ENCODE results near the gene NFIB.

The NFIB gene

DNA sequence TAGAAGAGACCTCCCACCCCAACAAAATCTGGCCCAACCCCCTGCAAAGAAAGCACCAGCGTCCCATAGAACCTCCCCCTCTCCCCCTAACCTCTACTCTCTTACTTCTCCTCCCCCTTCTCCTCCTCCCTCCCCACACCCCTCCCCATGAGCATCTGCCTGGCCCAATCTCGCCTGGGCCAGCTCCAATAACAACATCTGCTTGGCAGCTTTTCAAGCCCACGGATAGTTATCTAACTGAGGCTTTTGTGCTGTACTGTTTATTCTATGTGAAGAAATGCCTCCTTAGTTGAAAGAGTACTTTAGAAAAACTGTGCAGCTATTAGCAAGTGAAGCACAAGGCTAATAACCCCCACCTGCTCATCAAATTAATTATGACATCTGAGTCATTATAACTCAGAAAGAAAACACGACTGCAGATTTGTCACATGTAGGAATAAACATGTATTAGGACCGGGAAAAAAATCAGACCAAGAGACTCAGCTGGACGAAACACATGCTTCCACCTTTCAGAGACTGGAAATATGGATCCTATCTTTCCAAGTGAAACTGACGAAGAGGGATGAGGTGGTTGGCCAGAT lies 42.8 kb downstream of the NFIB start:
- peak; percentile 73 for DNase-seq

DNA sequence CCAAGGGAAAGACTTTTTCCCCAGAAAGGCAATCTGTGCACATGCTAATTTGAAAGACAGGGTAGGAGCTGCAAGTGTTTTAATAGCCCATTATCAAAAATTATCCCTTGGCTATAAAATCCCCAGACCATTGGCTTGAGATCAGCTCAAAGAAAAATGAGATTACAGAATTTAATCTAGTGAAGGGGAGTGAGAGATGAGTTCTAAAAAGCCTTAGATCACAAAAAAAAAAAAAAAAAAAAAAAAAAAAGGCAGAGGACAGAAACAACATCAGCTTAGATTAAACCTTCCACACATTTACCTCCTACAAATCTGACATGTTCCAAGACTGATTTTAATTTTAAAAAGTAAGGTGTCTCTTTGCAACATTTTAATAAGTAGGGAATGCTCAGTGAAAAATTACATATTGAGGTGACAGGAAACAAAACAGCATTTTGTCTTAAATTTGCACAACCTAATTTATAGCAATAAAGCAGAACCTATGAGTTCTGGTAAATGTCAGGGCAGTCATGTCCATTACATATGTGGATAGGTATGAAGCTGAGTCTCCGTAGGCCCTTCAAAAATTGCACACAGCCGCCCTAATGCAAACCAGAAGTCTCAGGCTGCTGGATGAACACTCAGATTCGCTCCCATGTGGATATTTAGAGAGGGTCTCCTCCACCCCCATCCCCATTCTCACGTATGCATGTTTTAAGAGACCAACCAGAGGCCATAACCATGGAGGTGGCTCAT lies 43.4 kb downstream of the NFIB start:
- no peak for DNase-seq

DNA sequence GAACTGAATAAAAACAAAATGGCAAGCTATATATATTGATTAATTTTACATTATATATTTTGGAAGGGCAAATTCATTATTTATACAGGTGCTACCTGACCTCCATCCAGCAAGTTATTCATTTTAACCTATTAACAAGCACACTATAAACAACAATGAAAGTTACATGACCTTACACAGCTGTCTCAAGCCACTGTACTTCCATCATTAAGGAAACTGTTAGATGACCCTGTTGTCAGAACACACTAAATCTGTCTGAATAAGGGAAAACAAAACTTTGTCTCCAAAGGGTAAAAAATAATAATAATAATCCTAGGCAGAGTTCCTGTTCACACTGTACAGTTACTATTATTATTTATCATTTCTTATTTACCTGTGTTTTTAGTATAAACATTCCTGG lies 44.0 kb downstream of the NFIB start:
- no peak for DNase-seq

DNA sequence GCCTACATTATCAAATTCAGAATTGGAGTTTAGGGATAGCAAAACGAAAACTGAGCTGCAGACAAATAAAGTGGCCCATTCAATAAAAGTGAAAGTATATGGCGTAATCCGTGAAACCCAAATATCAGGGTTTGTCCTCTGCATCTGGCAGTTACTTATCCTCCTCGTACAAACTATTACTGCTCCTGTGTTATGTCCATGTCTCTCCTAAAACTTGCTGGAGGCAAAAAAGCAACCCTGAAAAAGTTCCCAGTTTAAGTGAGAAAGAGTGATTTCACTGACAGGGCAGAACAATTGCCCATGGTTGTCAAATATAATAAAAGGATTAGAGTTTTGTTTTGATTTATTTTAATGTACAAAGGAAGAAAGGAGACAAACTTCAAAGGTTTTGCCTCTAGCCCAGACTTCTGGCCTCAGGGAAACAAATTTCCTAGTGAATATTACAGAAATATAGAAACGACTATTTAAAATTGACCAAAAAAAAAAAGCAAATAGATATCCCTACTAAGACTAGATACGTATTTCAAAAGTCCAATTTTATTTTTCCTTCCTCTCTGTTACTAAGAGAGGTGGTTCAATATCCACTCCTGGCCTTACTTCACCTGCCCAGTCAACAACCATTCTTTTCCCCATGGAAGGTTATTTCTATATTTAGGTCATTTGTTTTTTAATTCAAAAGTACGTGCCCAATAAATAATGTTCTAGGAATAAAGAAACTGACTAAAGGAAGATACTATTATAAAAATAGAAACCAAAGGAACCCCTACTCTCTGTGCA lies 50.0 kb downstream of the NFIB start:
- no peak for DNase-seq

DNA sequence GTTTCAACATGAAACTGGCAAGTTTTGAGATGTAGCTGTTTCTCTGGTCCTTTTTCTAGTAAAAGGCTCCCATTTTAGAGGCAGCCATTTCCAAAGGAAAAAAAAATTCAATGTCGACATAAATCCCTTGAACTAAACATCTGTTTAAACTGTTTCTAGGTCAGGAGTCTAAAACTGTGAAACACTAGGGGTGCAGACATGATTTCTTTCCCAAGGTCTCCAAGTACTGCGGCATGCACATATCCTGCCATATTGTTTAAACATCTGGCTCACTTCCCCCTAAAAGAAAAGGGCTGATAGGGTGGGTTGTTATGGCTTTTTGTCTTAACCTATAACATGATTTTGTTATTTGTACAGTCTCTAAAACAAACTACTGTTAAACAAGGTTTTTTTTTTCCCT lies 51.1 kb downstream of the NFIB start:
- DNase-seq, result no peak

DNA sequence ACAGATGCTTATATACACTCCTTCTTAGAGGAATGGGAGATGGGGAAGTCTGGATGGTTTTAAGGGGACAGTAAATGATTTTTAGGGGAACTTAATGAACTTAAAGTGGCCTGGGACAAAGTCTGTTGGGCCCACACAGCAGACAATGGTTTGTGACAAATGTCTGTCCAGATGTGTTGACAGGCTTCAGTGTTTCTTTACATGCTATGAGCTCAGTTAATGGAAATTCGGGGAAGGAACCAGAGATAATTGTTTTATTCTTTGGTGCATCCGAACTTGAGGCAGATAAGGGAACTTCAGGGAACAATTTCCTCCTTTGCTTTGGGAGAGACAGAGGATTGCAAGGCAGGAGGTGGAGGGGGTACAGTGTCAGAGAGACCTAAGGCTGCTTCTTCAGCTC lies 52.3 kb downstream of the NFIB start:
- no peak for DNase-seq

DNA sequence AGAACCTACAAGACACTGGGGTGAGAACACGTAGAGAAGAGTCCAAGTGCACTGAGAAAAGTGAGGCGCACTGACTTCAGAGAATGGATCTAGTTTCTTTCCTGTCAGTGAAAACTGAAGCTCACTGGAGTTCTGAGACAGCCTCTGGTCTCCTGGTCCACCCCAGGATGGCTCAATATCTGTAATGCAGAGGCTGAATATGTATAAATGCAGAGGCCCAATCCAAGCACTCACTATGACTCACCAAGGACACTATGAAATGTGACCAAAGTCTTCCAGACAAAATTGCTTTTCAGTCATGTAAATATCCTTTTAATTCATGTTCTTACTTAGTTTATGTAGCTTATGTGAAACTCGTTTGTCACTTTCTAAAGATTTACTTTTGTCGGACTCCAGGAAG lies 53.8 kb downstream of the NFIB start:
- DNase-seq, result no peak

DNA sequence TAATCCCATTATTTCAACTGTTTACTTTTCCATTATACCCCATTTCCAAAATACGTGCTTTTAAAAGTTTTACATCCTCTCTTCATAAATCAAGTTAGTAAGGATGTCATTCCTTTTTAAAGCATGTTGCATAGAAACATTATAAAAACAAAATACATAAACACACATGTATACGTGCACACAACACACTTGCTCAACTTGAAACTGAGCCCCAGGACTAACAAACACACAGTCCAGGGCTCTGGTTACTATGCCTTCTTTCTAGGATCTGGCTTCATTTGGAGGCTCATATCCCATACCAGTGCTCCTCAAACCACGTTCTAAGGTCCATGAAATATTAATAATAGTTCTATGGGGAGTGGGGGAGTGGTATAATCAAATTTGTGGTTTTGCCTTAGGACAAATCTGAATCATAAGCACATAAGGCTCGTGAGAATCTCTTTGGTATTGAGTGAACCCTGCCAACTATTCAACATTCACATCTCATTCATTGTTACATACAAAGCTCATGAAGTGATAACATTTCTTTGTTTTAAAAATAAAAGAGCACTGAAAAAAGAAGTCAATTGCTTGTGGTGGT lies 55.2 kb downstream of the NFIB start:
- no peak for DNase-seq

DNA sequence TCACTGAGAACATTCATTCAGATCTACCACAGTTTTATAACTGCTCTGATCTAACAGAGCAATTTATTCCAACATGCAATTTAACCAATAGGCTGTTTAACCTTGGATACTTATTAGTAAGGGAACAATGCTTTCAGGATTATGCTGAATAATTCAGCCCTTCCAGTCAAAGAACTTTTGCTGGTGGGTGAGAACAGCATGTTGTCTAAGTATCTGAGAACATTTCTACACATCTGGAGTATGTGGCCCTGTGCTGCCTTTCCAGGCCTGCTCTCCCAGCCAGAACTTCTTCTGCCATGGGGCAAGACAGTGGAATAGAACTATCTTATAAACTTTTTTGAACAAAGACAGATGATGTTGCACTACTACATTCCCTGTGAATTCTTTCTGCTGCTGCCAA lies 55.8 kb downstream of the NFIB start:
- no peak for DNase-seq

DNA sequence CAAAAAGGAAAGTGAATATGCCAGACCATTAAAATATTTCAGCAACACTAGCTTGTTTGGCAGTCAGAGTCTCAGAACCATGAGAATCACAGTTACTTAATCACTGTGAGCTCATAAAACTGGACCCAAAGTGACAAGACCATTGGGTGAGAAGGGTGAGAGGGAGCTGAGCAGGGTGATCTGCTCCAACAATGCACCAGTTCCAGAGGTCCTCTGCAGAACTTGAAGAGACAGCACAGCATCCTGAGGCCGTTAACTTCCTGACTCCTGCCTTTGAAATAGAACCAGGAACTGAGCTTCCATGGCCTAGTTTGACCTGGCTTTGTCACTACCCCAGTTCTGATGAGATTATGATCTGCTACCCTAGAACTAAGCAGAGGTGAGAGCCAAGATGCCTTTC lies 57.4 kb downstream of the NFIB start:
- DNase-seq, result no peak

DNA sequence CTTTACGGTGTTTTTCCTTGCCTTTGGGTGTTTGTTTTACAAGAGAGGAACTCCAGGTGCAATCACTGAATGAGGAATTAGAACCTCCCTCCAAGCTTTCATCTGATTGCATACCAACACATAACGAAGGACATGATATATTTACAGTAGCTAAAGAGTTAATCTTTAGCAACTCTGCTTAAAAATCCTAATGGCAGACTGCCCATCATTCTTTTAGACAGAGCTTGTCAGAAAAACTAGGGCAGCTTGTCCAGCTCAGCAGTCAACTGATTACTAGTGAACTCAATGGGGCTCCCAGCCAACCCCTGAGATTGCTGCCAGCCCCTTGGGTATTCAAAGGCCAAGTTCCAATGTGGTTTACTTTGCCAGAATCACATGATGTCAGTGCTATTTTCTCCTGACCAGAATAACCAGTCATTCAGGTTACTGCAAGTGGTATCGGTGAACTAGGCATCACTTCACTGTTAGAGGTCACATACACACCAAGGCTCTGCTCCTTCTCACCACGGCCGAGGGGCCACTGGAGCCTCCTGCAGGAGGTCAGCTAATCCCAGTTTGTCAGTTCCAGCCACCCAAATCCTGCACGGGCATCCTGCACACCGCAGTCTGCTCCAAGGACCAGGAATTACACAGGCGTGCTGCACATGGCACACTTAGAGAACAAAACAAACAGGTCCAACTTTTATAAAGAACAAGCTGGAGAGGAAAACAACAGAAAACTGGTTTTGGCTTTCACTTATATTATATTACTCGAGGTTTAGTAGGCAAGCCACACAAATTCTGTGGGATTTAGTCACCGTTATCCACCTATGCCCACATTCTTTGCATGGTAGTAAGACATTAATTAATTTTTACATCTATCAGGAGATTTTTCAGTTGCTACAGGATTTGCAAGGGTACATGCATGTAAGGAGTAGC lies 62.5 kb downstream of the NFIB start:
- no peak for DNase-seq

DNA sequence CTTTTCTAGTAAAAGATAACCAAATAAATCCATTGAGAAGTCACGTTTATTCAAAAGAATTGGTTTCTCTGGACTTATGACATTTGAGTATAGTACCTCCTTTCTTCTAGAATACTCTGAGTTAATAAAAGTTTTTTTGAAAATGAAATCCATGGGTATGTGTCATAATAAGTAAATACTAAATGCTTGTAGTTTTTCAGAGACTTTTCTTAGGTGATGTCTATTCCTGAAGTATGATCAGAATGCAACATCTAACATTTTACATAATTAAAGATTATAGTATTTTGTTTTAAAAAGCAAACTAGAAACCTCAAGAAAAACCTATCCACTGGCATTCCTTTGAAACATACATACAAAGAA lies 63.2 kb downstream of the NFIB start:
- DNase-seq, result no peak

DNA sequence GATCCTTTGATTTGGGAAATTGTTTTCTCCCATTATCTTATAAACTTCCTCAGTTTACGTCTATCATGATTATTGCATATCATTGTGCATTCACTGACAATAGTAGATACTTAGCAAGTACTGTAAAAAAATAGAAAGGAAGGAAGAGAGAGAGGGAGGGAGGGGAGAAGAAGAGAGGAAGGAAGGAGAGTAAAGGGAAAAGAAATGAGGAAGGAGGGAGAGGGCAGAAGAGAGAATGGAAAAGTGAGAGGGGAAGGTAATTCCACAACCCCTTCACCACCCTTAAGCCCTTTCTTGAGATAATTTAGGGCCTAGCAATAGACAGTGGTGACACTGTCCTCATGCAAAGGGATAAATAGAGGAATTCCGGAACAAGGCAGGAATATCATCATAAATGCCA lies 64.4 kb downstream of the NFIB start:
- no peak for DNase-seq

DNA sequence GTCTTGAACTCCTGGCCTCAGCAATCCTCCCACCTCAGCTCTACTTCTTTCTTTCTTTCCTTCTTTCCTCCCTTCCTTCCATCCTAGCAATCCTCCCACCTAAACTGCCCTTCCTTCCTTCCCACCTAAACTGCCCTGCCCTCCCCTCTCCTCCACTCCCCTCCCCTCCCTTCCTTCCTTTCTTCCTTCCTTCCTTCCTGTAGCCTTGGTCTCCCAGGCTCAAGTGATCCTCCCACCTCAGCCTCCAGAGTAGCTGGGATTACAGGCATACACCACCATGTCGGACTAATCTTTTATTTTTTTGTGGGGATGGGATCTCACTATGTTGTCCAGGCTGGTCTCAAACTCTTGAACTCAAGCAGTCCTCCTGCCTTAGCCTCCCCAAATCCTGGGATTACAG lies 65.8 kb downstream of the NFIB start:
- DNase-seq, result no peak

DNA sequence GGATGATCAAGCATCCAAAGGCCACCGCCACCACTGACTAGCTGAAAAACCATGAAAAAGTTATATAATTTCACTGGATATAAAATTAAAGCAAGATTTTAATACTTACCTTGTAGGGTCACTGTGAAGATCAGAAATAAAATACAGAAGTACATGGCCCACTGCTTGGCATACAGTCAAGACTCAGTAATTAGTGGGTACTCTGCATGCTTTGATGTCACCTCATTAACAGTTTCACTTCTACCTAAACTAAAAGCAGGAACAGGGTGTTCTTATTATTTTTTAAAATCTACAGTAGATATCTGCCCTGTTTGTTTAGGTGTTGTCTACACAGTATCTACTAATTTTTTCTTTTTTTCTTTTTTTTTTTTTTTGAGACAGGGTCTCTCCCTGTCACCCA lies 66.4 kb downstream of the NFIB start:
- no peak for DNase-seq

DNA sequence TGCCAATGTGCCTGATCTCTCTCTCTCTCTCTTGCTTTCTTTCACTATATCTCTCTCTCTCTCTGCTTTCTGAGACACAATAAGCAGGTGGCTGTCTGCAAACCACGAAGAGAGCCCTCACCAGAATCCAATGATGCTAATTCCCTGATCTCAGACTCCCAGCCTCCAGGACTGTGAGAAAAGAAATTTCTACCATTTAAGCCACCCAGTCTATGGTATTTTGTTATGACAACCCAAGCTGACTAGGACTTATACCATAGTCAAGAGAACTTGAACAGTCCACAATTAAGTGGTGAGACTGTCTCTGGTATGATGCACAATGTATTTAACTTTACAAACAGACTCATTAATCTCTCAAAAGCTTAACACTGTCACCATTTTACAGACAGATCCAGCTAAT lies 67.0 kb downstream of the NFIB start:
- no peak for DNase-seq

DNA sequence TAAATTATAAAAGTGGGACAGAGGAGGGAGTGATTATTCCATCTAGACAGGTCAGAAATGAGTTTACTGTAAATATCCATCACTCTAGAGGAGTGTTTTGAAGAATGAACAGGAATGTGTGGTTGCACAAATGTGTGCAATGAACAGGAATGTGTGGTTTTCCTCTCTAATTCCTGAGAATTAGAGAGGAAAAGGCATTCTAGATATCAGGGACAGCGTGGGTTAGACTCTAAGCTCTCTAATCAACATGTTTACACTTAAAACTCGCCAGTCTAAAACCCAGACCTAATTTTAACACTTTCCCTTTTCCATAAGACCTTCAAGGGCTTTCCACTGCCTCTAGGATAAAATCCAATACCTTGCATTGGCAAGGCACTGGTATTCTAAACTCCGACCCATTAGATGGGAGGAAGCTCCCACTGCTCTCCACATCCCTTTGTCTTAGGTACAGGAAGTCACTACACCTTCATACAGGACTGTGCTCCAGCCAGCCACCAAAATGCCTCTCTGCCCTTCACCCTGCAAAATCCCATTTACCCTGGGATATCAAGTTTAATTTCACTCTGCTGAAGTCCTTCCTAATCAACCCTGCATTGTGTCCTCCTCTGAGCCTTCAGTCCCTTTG lies 67.9 kb downstream of the NFIB start:
- DNase-seq, result no peak

DNA sequence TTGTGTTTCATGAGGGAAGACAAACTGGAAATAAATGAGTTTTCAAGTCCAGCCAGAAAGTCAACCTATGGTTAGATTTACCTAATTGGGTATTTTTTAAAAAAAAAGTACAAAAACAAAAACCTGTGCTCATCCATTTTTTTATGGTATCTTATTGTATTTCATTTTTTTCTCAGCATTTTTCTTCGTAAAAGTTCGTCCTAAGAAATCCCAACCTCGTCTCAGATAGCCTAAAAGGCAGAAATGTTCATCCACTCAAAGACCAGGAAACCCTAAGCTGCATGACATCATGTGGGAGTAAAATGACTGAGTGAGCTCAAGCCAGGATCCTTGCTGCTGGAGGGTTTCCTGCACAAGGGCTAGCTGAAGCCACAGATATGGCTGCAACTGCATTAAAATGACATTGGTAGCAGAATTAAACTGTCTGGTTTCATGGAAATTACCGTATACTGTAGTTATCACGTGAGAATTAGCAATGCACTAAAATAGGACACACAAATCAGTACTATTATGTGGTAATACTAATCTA lies 70.4 kb downstream of the NFIB start:
- no peak for DNase-seq

DNA sequence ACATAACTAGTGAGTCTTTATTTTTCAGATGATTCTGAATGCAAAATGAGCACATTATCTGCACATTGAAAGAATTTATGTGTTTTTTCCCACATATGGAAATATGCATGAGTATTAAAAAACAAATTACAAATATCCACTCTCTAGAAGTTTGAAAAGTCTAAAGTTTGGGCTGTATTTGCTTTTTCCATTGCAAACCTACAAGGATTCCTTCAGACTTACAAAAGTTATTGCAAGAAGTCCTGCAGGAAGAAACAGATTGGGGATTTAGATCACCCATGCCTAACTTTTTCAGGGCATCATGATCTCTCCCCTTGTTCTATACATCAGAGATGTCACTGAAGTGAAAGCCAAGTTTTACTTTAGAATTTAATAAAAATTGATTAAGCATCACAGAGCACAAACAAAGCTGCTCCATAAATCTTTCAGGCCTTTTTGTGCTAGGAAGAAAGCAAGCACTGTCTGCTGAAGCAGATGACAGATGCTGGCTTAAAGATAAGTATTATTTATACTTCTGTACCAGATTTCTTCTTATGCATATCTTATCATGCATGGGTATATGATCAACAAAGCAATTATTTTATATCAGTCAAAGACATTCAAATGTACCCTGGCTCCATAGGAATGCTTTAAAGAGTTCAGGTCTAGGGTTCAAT lies 71.7 kb downstream of the NFIB start:
- DNase-seq, result no peak

DNA sequence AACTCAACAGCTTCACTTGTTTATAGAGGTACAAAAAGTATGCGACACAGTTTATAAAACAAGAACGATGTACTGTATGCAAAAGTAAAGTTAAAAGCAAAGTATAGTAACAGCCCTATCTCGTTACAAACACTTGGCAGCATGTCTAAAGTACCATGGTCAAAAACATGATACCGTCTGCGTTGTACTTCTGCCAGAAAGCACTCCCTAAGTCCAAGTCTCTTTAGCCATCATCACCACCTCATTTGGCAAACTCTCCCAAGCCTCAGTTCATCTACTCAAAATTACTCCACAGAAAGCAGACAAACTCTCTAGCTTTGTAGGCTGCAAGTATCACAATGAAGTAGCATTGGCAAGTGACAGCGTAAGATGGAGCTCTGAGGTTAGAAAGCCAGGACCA lies 73.4 kb downstream of the NFIB start:
- DNase-seq, result no peak

DNA sequence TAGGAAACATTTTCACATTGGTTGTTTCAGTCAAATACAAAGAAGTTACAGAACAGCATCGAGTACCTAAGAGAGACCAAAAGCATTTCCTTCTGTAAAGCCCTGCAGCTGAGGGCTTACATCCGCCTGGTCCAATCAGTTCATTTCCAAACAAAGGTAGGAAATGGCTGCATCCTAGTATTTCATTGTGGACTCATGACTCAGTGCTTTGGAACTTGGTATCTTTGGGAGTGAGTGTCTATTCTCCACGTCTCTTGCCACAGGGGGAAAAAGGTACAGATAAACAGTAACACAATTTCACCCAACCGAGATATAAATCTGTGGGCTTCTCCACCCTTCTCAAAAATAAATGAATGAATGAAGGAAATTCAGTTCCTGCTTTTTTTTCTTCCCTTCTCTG lies 75.4 kb downstream of the NFIB start:
- DNase-seq, result no peak

DNA sequence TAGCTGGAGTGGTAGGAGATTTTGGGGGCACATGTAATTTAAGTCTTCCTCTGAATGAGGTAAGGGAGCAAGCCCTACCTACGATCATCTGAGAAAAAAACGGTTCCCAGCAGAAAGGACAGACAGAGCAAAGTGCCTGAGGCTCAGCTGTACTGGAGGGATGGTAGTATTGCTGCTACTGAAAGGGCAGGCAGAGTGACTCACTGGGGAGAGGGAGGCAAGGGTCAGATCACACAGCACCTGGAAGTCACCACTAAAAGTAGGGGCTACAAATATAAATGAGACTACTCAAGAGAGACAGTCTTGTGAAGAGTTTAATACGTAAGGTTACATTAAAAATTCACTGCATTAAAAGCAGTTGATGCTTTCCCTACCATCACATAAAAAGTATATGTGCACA lies 75.9 kb downstream of the NFIB start:
- no peak for DNase-seq
